Activated CD4-positive, CD25-positive, alpha-beta regulatory T cell treated with anti-CD3 and anti-CD28 coated beads, Interleukin-2, amount 50 U/mL, for 16 hours (primary cell): ENCODE measurements around the gene ADGRD1.

Source experiments
- DNase-seq: peaks from one replicate; pipeline ENCODE4 v3.0.0-alpha.2; 2020; ENCODE audit warnings: low read depth, low spot score

ADGRD1 gene

GRCh38 chr12:131135786-131136538, 182.3 kb downstream of the ADGRD1 start:
- DNase-seq = no peak

GRCh38 chr12:131136539-131136872, 182.8 kb downstream of the ADGRD1 start:
- DNase-seq = no peak

GRCh38 chr12:131137009-131137835, 183.5 kb downstream of the ADGRD1 start:
- no peak for DNase-seq

GRCh38 chr12:131137836-131138637, 184.3 kb downstream of the ADGRD1 start:
- DNase-seq = no peak

- no peak for DNase-seq
These were observed 185.1 kb downstream of the ADGRD1 start for GRCh38 chr12:131138638-131139362.

DNA sequence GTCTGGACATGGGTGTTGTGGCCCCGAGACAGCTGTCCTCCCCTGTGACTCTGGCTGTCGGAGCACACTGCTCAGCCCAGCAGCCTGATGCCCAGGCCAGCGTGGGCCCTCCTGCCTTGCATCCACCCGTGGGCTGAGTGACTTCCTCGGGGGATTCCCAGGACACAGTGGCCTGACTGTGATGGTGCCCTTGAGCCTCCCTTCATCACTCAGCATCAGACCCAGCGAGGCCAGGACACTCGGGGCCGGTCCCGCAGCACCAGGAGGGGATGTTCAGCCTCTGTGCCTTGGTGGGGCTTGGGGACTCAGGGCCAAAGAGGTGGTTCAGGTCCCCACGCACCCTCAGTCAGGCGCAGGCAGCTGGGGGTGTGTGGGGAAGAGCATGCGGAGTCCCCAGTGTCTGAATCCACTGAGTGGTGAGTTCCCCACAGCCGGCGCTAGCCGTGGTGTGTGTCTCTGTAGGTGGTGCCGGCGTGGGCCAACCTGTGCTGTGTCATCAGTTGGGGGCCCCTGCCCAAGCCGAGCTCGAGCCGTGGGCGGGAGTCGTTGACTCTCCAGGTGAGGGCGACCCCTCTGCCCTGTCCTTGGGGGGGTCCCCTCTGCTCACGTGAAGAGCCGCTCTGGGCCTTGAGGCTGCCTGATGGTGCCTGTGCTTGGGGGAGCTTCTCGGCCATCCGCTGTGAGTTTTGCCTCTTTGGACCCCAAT, 185.8 kb downstream of the ADGRD1 start:
- no peak for DNase-seq

DNA sequence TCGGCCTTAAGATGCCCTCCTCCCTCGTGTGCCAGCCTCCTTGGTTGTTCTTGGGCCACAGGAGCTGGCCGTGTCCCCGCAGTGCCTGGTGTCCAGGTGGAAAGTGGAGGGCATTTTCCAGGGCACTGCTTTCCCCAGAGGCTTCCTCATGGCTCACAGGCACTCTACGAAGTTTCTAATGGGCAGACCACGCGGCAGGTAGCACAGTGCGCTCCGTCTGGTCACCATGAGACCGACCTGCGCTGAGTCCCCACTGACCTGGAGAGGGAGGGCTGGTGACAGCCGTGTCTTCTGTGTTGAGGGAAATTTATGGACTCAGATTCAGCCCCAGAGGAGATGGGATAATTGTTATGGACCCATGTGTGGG, 186.3 kb downstream of the ADGRD1 start:
- DNase-seq = no peak

DNA sequence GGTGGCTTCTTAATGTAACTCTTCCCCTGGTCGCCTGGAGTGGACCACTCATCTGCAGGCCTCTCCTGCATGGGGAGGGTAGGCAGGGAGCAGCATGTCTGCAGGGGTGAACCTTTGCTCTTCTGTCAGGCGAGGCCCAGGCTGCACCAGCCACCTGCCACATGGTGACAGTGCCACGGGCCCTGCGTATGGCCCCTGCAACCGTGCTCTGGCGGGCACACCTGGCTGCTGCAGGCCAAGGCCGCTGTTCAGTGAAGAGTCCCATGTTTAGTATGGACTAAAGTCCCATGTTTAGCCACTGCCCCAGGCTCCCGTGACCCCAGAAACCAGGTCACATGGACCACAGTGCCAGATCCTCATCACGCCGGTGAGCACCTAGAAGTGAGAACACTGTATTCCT, 187.0 kb downstream of the ADGRD1 start:
- no peak for DNase-seq

GRCh38 chr12:131141514-131141913, 187.8 kb downstream of the ADGRD1 start:
- no peak for DNase-seq

DNA sequence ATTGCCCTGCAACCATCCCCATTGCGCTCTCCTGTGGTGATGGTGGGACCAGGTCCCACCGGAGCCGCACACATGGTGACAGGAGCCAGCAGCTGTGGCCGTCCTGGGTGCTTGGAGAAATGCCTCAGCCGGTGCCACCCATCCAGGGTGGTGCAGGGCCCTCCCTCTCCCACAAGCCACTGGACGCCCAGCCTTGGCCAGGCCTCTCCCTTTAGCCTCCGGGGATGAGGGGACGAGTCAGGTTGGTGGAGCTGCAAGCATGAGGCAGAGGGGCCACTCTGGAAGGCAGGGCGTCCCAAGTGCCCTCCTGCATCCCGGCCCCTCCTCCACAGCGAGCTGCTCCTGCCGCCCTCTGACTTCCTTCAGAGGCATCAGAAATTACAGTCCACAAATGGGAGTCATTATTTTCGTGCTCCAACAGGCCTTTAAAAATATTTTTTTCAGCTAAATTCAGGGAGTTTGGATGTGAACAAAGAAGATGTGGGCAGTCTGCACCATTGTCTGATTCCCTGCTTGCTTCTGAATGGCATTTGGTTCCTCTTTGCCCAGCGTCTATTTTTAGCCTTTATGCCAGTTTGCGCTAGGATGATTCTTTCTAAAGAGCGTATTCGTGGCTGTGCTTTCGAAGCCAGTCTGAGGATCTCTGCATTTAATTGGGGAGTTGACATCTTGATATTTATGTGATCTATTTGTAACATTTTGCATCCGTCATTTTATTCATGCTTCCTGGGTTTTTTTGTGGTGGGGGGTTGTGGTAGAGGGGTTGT, 189.4 kb downstream of the ADGRD1 start:
- DNase-seq = no peak

GRCh38 chr12:131146173-131146675, 192.5 kb downstream of the ADGRD1 start:
- no peak for DNase-seq

DNA sequence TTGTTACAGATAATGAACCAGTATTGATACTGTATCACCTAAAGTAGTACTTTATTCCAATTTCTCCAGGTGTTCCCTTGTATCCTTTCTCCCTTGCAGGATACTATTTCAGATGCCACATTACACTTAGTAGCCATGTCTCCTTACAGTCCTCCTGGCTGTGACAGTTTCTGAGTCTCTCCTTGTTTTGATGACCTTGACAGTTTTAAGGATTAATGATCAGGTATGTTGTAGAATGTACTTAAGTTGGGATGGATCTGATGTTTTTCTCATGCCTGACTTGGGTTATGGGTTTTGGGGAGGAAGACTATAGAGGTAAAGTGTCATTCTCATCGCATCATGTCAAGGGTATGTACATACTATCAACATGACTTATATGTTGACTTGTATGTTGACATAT, 193.6 kb downstream of the ADGRD1 start:
- no peak for DNase-seq

- no peak for DNase-seq
These were observed 194.2 kb downstream of the ADGRD1 start for GRCh38 chr12:131147894-131148293.

GRCh38 chr12:131151558-131152345, 198.0 kb downstream of the ADGRD1 start:
- no peak for DNase-seq

DNA sequence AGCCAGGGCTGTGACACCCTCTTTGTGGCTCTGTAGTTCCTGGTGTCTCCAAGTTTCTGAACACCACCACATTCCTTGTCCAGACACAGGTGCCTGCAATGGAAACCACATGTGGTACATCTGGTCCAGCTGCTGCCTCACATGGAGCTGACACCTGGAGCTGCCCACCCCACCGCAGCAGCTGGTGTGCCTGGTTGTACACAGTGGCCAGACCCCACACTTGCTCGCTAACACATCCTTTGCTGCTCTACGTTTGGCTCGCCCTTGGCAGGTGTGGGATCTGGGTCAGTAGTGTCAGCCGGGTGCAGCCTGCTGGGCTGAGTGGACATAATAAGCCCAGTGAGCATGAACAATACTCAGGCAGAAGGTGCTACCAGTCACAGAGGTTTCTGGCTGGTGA, 198.9 kb downstream of the ADGRD1 start:
- DNase-seq = no peak

GRCh38 chr12:131153016-131153415, 199.3 kb downstream of the ADGRD1 start:
- no peak for DNase-seq

DNA sequence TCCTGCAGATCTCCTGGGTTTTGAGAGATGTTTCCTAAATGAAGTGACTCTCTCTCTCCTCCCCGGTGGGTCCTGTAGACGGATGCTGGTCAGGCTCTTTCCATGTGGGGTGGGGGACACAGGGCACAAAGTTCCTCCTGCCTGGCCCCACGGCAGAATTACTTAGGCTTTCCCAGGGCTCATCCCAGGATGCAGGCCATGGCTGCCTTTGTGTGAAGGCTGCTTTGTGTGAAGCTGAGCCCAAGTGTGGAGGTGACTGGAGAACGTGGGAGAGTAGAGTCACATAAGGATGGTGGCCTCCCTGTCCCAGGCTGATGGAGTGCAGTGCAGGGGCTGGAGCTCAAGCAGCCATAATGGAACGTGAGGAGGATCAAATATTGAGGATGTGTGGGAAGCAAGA, 200.2 kb downstream of the ADGRD1 start:
- no peak for DNase-seq

DNA sequence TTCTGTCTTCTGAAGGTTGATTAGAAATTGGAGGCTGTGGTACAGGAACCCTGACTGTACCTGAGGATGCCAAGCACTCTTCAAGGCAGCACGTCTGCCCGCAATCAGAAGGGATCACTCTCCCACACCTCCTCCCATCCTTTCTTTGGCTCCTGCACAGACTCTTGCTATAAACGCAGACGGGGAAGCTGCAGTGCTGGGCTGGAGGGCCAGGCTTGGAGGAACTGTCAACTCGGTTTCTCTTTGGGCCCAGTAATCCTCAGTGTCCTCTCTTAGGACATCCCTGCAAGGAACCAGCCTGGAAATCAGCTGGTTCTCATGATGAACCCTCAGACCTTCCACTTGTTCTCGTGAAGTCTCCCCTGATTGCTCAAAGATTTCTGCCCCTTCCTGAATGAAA, 201.4 kb downstream of the ADGRD1 start:
- no peak for DNase-seq

DNA sequence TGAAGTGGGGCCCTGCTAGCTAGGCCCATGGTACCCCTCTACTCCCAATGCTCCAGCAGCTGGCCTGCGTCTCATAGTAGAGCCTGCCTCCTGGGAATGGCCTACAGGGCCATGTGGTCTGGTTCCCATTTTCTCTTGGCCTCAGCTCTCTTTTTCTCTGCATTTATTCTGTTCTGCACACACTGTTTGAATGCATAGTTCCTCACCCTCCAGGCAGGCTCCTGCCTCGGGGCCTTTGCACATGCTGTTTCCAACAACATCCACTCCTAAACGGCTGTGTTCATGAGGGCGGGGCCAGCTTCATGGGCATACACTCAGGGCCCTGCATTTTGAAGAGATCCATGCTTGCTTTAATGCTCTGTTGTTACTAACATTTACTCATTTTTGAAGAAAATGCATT, 204.0 kb downstream of the ADGRD1 start:
- DNase-seq = no peak
